Measurements from ENCODE around the gene CEP104.

The CEP104 gene

DNA sequence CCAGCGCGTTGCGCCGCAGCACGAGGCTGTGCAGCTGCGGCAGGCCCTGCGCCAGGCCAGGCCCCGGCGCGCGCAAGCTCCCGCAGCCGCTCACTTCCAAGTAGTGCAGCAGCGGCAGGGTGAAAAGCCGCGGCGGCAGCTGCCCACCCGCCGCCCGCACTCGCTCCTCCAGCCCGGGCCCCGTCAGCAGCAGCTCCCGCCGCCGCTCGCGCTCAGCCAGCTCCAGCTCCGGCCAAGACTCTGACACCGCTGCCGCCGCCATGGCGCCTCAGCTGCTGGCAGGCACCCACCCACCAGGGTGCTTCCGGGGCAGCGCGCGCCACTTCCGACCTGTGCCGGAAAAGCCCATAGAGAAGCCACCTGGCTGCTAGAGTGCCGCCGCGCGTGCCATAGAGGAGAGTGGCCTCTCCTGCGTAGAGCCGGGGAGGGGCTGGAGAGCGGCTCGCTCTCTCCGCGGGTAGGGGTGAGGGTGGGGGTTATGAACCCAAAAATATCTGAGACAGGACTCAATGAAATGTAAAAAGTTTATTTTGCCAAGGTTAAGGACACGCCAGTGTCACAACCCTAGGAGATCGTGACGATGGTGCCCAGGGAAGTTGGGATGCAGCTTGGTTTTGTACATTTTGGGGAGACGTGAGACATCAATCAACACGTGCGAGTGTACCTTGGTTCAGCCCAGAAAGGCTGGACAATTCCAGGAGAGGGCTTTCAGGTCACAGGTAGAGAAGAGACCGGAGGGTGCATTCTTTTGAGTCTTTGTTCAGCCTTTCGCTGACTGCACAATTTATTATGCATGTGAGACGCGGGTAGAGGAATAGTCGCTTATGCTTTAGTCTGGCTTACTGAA lies 60.6 kb downstream of the CEP104 start, which contains the start of gene LRRC47:
TSS of gene LRRC47 (minus strand) at position 284 of the 847 bp plus-strand sequence. CDS start at position 262, 22 bp downstream.
- H3K4me3 ChIP-seq (ENCODE audit: control insufficient read depth, low read depth, low read length), result peak within 1 kb of the TSS; percentile 88
- TF ChIP-seq, protein P1, sequence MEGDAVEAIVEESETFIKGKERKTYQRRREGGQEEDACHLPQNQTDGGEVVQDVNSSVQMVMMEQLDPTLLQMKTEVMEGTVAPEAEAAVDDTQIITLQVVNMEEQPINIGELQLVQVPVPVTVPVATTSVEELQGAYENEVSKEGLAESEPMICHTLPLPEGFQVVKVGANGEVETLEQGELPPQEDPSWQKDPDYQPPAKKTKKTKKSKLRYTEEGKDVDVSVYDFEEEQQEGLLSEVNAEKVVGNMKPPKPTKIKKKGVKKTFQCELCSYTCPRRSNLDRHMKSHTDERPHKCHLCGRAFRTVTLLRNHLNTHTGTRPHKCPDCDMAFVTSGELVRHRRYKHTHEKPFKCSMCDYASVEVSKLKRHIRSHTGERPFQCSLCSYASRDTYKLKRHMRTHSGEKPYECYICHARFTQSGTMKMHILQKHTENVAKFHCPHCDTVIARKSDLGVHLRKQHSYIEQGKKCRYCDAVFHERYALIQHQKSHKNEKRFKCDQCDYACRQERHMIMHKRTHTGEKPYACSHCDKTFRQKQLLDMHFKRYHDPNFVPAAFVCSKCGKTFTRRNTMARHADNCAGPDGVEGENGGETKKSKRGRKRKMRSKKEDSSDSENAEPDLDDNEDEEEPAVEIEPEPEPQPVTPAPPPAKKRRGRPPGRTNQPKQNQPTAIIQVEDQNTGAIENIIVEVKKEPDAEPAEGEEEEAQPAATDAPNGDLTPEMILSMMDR (conservative IDR thresholded peaks at IDR 0.05; ENCODE audit: control insufficient read depth, insufficient read depth, low read depth, low read length), result no peak
- peak; percentile 87 for DNase-seq (ENCODE audit: low read depth)

DNA sequence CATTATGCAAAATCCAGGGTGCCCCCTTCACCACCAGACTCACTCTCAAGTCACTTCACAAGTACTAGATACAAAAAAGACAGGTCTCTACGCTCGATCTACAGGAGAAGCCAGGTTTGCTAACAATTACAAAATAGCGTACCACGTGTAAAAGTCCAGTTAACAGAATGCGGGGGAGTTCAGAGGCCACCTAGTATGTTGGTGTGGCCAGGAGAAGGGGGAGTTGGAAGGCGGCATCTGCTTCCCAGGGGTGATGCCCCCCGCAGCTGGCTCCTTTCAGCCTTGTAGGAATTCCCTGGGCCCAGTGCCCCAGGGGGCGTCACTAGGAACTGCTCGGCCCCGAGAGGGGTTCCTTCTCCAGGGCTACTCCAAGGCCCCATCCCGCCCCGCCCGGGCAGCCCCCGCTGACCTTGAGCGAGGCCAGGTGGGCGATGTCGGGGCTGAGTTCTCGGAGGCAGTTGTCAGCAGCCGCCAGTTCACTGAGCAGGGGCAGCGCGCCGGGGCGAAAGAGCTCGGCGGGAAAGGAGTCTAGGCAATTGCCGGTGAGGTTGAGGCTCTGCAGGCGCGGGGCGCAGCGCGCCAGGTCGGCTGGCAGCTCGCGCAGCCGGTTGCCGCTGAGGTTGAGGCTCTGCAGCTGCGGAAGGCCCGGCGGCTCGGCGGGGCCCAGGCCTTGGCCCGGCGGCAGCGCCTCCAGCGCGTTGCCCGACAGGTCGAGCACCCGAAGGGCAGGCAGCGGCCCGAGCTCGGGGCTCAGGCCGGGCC lies 61.4 kb downstream of the CEP104 start:
- DNase-seq (ENCODE audit: low read depth), result no peak
- H3K4me3 ChIP-seq (ENCODE audit: control insufficient read depth, low read depth, low read length), result peak overlapping the region; percentile 88

DNA sequence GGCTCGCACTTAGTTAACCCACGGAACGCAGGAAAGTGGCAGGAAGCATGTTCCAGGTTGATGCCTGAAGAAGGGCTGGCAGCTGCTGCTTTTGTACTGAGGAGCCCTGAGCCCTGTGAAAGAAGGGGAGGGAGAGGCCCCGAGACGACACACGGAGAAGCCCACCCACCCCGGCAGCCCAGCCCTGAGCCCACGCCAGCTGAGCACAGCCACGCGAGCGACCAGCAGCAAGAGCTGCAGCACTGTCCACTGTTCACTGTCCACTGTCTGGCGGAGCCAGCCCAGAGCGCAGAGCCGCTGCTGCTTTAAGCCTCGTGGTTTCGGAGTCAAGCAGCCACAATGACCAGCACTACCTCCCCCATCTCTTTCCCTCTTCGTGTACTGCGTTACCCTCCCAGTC lies 66.1 kb downstream of the CEP104 start:
- H3K4me3 ChIP-seq (ENCODE audit: control insufficient read depth, low read depth, low read length), result no peak overlapping the region
- DNase-seq (ENCODE audit: low read depth), result no peak
- TF ChIP-seq, protein P1 (conservative IDR thresholded peaks at IDR 0.05; ENCODE audit: control insufficient read depth, insufficient read depth, low read depth, low read length), result no peak

More for the DNA sequence above, 61.4 kb downstream of the CEP104 start:
- TF ChIP-seq, protein P1 (conservative IDR thresholded peaks at IDR 0.05; ENCODE audit: control insufficient read depth, insufficient read depth, low read depth, low read length), result no peak

DNA sequence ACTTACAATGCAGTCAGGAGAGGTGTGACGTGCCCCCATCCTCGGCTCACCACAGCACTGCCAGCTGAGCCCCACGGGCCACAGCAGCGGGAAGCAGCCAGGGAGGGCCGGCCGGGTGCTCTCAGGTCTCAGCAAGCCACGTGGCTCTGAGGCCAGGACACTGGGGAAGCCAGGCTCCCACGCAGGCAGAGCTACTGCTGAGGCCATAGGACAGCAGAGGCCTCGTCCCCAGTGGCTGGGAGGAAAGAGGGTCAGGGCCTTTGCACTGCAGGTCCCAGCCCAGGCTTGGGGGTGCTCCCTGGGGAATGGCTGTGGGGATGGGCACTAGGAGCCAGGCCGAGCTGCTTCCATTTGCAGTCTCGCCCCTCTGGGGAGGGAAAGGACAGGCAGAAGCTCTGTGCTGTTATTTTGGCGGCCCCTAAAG lies 66.5 kb downstream of the CEP104 start:
- no peak for DNase-seq (ENCODE audit: low read depth)
- TF ChIP-seq, protein P1 (conservative IDR thresholded peaks at IDR 0.05; ENCODE audit: control insufficient read depth, insufficient read depth, low read depth, low read length), result no peak
- H3K4me3 ChIP-seq (ENCODE audit: control insufficient read depth, low read depth, low read length), result no peak overlapping the region

DNA sequence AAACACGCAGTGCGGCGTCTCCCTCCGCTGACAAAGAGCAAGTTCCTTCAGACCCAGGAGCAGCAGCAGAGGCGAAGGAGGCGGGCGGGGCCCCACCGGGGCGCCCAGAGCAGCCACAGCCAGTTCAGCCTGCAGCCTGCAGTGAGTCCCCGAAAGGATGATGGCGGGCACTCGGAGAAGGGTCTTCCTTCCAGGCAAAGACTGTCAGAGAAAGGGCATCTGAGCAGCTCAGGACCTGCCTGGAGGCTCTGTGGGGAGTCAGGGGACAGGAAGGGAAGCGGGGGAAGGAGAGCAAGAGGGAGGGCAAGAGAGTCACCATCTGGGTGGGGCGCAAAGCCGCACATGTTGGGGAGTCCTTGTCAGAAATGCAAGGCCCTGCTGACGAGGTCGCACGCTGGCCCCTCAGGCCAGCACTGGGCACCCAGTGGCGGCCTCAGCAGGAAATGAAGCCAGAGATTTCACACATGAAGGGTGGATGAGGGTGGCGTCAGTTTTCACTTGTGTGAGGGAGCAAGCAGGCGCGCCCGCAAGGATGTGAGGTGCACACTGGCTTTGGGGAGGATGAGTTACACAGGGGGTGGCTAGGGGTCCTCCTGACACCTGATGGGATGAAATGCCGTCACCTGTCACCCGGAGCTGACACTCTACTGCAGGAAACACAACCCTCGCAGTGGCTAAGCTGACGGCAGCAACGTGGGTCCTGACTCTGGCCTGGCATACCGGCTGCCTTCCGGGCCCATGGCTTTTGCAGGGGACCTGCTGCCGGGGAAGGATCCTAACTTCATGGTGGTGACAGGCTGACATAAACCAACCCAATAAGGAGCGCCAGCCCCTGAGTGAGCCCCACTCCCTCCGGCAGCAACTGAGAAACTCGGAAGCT lies 67.3 kb downstream of the CEP104 start:
- DNase-seq (ENCODE audit: low read depth), result no peak
- no peak overlapping the region for H3K4me3 ChIP-seq (ENCODE audit: control insufficient read depth, low read depth, low read length)
- TF ChIP-seq, protein P1 (conservative IDR thresholded peaks at IDR 0.05; ENCODE audit: control insufficient read depth, insufficient read depth, low read depth, low read length), result no peak

Measured in fibroblast of mammary gland (primary cell).